OCI-LY7 (cell line): Measurements from ENCODE around the gene THRSP. TPM values are rescaled to one million over a fixed set of nuclear protein-coding genes. Genes with fewer than 3 reads are reported as not detected.

ENCODE experiments used
- BruUV-seq: library from RNA; stranded (reverse); fragments of 400-500 nt; replicated peaks from 2 replicates; lab custom pipeline; 2021; lab: Mats Ljungman, UMichigan
- CTCF ChIA-PET: fragments of 300-600 bp; sonication (Branson Sonifier 250); formaldehyde crosslinking; loops from one replicate; lab custom pipeline; 2022; ENCODE audit warnings: antibody characterized with exemption; ENCODE audit not compliant: unreplicated experiment; lab: Charles Lee
- POLR2A ChIA-PET: fragments of 300-600 bp; sonication (Branson Sonifier 250); formaldehyde crosslinking; loops from one replicate; lab custom pipeline; 2022; ENCODE audit warnings: antibody characterized with exemption; lab: Charles Lee
- DNase-seq: peaks from one replicate; pipeline ENCODE4 v3.0.0-alpha.2; 2015; ENCODE audit warnings: low spot score
- H2AFZ ChIP-seq: fragments of 200-600 bp; sonication (generic), shearing (Covaris generic); 2 replicates; pipeline ENCODE4 v1.6.1; 2014; ENCODE audit warnings: mild to moderate bottlenecking, antibody characterized with exemption, low read length, moderate library complexity
- H3K27ac ChIP-seq: fragments of 200-600 bp; sonication (generic); 2 replicates; pipeline ENCODE4 v1.5.1; 2014; ENCODE audit warnings: mixed run types, low read depth, mild to moderate bottlenecking, moderate library complexity, low read length, inconsistent platforms; ENCODE audit not compliant: poor library complexity, severe bottlenecking
- H3K36me3 ChIP-seq: fragments of 200-600 bp; sonication (generic); 2 replicates; pipeline ENCODE4 v1.6.1; 2014; ENCODE audit warnings: mild to moderate bottlenecking, antibody characterized with exemption, low read length, moderate library complexity, mixed read lengths; ENCODE audit not compliant: insufficient read depth
- H3K4me1 ChIP-seq: fragments of 200-600 bp; sonication (generic); 2 replicates; pipeline ENCODE4 v1.5.1; 2014; ENCODE audit warnings: mild to moderate bottlenecking, low read length; ENCODE audit not compliant: insufficient read depth, poor library complexity, severe bottlenecking
- H3K4me2 ChIP-seq: fragments of 200-600 bp; sonication (generic); 2 replicates; pipeline ENCODE4 v1.6.1; 2014; ENCODE audit warnings: mild to moderate bottlenecking, low read length
- H3K4me3 ChIP-seq: fragments of 200-600 bp; sonication (generic); 2 replicates; pipeline ENCODE4 v1.5.1; 2014; ENCODE audit warnings: mild to moderate bottlenecking, low read depth, low read length; ENCODE audit not compliant: poor library complexity, severe bottlenecking
- H3K79me2 ChIP-seq: fragments of 200-600 bp; sonication (generic); 2 replicates; pipeline ENCODE4 v1.6.1; 2016; ENCODE audit warnings: low read depth, mild to moderate bottlenecking, low read length, moderate library complexity, mixed read lengths; ENCODE audit not compliant: insufficient read depth
- H3K9me2 ChIP-seq: fragments of 200-600 bp; sonication (generic); 2 replicates; pipeline ENCODE4 v1.6.1; 2016; ENCODE audit warnings: mild to moderate bottlenecking, low read length, mixed read lengths; ENCODE audit not compliant: insufficient read depth
- H3K9me3 ChIP-seq: fragments of 200-600 bp; sonication (generic); 2 replicates; pipeline ENCODE4 v1.6.1; 2014; ENCODE audit warnings: mild to moderate bottlenecking, mixed run types, low read length, mixed read lengths
- H4K20me1 ChIP-seq: fragments of 200-600 bp; sonication (generic); 2 replicates; pipeline ENCODE4 v1.6.1; 2014; ENCODE audit warnings: mild to moderate bottlenecking, antibody characterized with exemption, low read length, moderate library complexity, mixed read lengths; ENCODE audit not compliant: insufficient read depth
- CTCF ChIP-seq: fragments of 200-600 bp; sonication (generic); conservative IDR thresholded peaks from 2 replicates; pipeline ENCODE4 v1.5.1; 2014; ENCODE audit warnings: mild to moderate bottlenecking, antibody characterized with exemption, low read length, moderate library complexity, mixed read lengths
- EZH2phosphoT487 ChIP-seq: fragments of 200-600 bp; sonication (generic); IDR thresholded peaks from 2 replicates; pipeline ENCODE4 v1.6.1; 2018; ENCODE audit warnings: low read depth, borderline replicate concordance, mild to moderate bottlenecking, mixed run types, antibody characterized with exemption, low read length, moderate library complexity, mixed read lengths
- intact Hi-C: fragments of 100-400 bp; cut with micrococcal nuclease; formaldehyde crosslinking; loops from one replicate; pipeline ENCODE4 v1.10.0; 2022; ENCODE audit not compliant: unreplicated experiment
- total RNA-seq, 2 experiments: library from RNA; depleted of rRNA in 1 of 2; stranded (reverse); fragments of >200 nt in 1 of 2; shearing (Covaris generic) in 1 of 2; gene quantifications; 2 replicates each; pipeline ENCODE4 v1.2.3, GENCODE V29; 2014 to 2022

Gene THRSP
- total RNA-seq, 2 experiments from 2014 or later: not detected

- Histone ChIP-seq H3K4me2 (no peak overlapping the region), H3K9me3 (no peaks in the 10 kb centered on the region), H3K9me2 (no peaks in the 10 kb centered on the region), H3K79me2 (no peaks in the 10 kb centered on the region), H2AFZ (no peak overlapping the region), H3K4me3 (no peak overlapping the region), H4K20me1 (no peaks in the 10 kb centered on the region), H3K27ac (no peak overlapping the region), H3K36me3 (no peaks in the 10 kb centered on the region), H3K4me1 (no peaks in the 10 kb centered on the region)
- TF ChIP-seq EZH2phosphoT487: no peak
- no peak for TF ChIP-seq CTCF
- ChIA-PET POLR2A (interaction anchor here (0.6 to 0.7 kb wide), 3 partner anchors 38 to 1387 kb away, joined by 4 to 6 read pairs (median 4); no protein-coding TSS in a partner anchor), CTCF (no interaction called here)
- BruUV-seq: no TSS peak
- no peak for DNase-seq
- intact Hi-C loops: no loop called here
Measured at GRCh38 chr11:78060533-78060932, 3.1 kb upstream of the THRSP start.

GRCh38 chr11:78061088-78061920, 2.4 kb upstream of the THRSP start:
- no peak overlapping the region for H3K4me3 ChIP-seq
- ChIA-PET CTCF (no interaction called here), POLR2A (interaction anchor here (0.6 to 0.7 kb wide), 4 partner anchors 39 to 1387 kb away, joined by 3 to 6 read pairs (median 4); no protein-coding TSS in a partner anchor)
- DNase-seq: no peak
- H2AFZ ChIP-seq: no peak overlapping the region
- H3K36me3 ChIP-seq: no peaks in the 10 kb centered on the region
- H3K4me2 ChIP-seq: no peak overlapping the region
- H3K27ac ChIP-seq: no peak overlapping the region
- H4K20me1 ChIP-seq: no peaks in the 10 kb centered on the region
- no peaks in the 10 kb centered on the region for H3K9me2 ChIP-seq
- intact Hi-C loops: no loop called here
- no peaks in the 10 kb centered on the region for H3K9me3 ChIP-seq
- no peaks in the 10 kb centered on the region for H3K4me1 ChIP-seq
- BruUV-seq: no TSS peak
- H3K79me2 ChIP-seq: no peaks in the 10 kb centered on the region
- TF ChIP-seq CTCF (no peak), EZH2phosphoT487 (no peak)

- Histone ChIP-seq H3K79me2 (no peaks in the 10 kb centered on the region), H3K4me3 (no peak overlapping the region), H3K27ac (no peak overlapping the region), H2AFZ (no peak overlapping the region), H3K36me3 (no peaks in the 10 kb centered on the region), H3K9me3 (no peaks in the 10 kb centered on the region), H4K20me1 (no peaks in the 10 kb centered on the region), H3K4me1 (no peaks in the 10 kb centered on the region), H3K4me2 (no peak overlapping the region), H3K9me2 (no peaks in the 10 kb centered on the region)
- intact Hi-C loops: no loop called here
- no peak for DNase-seq
- ChIA-PET CTCF (no interaction called here), POLR2A (interaction anchor here (0.7 kb wide), 1 partner anchor 704 kb away, joined by 3 read pairs; no protein-coding TSS in a partner anchor)
- BruUV-seq: no TSS peak
- TF ChIP-seq EZH2phosphoT487 (no peak), CTCF (no peak)
Measured at GRCh38 chr11:78061921-78062311, 1.7 kb upstream of the THRSP start.
